PC-9 (cell line): Measurements from ENCODE around the gene SUPT5H.

Experiments
- CTCF ChIP-seq: fragments of 200-600 bp; sonication (generic); conservative IDR thresholded peaks from 2 replicates; pipeline ENCODE4 v1.6.1; 2017; ENCODE audit warnings: mixed run types, antibody characterized with exemption, mild to moderate bottlenecking, moderate library complexity
- EZH2 ChIP-seq: fragments of 200-600 bp; sonication (generic); IDR thresholded peaks from 2 replicates; pipeline ENCODE4 v1.8.0; 2017; ENCODE audit warnings: antibody characterized with exemption, low read depth

GRCh38 chr19:39500543-39500942 is 55.2 kb downstream of the SUPT5H start:
- TF ChIP-seq CTCF: no peak
- no peak for TF ChIP-seq EZH2
